Measurements from ENCODE around the gene FAM117A. TPM values are rescaled to one million over a fixed set of nuclear protein-coding genes. Genes with fewer than 3 reads are reported as not detected.
A peak's percentile ranks its signal among the peaks of the same experiment; 100 is the strongest.
"Not testable (repeated sequence)": the region's sequence is repeated elsewhere in the genome, so short reads cannot be mapped to it uniquely, and the experiment has no call there.

FAM117A gene
- total RNA-seq, 1 donor from 2014 or later, result 21.0 TPM

DNA sequence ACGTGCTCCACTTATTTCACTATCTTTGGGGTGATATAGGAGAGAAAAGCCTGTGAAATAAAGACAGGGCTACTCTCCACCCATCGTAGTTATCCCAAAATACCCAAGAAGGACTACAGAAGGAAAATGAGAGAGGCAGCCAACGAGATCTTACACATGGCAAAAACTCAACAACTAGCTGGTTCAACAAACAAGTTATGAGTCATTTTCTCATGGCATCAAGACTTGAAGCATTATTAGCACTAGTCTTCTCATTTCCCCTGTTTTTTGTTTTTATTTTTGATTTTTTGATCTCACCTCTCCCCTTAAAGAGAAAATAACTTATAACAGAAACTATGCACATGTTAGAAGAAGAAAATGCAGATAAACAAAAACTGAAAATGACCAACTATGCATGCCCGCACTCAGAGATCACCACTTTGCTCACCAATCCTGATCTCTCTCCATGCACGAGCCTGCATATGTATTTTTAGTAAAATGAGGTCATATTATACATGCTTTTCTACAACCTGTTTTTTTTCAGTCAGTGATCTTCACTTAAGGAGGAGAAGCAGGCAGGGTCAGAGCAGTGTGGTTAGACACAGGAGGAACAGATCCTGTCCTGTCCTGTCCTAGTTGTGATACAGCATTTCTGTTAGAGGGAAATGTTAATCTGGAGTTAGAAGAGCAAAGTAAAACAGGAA is 22.8 kb downstream of the FAM117A start:
- DNase-seq (ENCODE audit: low read depth), result peak; percentile 34

DNA sequence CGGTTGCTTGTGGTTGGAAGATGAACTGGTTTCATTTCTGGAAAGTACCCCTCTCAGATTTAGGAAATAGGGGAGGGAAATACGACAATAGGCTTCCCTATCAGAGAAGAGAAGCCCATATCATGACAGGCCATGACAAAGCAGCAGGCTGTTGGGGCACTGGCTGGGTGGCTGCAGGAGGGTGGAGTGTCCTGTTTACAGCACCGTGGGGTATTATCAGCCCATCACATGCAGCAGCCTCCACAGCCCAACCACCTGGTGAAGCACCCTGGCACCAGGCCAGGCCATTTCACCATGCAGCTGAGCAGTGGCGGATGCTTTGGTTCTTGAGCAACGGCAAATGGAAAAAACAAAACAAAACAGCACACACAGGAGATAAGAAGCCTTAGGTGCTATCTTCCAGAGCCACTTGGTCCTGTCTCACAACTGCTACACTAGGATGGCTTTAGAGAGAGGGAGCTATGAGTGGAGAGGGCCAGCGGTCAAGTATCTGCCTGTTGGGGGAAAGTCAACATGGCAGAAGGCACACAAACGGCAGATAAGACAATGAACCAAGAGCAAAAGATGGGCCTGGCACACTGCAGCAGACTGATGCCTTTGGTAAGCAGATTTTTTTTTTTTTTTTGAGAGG is 24.2 kb downstream of the FAM117A start:
- DNase-seq (ENCODE audit: low read depth), result peak; percentile 55

DNA sequence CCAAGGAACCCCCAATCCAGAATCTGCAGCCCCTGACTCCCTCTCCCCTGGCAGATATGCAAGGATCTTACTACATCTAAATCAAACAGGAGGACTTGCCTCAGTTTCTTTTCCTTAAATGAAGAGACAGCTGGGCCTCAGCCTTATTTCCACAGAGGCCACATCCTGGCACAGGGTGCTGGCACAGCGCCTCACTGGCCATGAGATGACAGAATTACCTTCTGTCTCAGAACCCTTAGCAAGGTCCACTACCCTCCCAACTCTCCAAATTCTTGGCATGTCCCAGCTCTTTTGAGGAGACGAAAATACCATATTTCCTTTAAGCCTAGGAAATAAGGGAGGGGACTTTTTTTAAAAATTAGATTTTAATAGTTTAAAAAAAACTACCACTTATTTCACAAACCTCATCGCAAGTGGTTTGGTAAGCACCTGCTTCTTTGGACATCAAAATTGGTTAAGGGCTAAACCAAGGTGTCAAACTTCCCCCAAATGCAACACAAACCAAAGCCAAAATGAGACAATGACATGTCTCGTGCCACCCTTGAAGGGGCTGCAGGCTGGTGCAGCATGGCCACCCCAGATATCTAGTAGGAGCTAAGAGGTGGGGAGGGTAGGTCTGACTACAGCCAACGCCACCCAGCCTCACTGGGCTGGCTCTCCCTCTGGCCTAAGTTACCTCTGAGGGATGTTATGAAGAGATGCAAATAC is 25.3 kb downstream of the FAM117A start:
- peak; percentile 59 for DNase-seq (ENCODE audit: low read depth)

DNA sequence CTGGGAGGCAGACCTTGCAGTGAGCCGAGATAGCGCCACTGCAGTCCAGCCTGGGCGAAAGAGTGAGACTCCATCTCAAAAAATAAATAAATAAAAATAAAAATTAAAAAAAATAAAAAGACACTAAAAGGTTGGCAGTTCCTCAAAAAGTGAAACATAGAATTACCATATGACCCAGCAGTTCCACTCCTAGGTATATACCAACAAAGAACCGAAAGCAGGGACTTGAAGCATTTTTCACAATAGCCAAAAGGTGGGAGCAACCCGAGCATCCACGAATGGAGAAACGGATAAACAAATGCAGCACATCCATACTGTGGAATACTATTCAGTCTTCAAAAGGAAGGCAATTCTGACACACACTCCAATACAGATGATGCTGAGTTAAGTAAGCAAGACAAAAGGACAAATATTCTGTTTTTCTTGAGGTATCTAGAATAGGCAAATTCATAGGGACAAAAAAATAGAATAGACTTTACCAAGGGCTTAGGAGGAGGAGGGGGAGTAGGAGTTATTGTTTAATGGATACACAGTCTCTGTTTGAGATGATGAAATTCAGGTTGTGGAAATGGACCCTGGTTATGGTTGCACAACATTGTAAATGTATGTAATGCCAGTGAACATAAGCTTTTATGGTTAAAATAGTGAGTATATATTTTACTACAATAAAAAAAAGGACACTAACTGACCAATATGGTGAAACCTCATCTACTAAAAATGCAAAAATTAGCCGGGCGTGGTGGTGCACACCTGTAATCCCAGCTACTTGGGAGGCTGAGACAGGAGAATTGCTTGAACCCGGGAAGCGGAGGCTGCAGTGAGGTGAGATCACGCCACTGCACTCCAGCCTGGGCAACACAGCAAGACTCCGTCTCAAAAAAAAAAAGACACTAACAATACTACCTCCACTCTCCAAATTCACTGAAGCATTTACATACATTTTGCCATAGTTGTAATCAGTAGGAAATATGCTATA is 29.1 kb downstream of the FAM117A start:
- no peak for DNase-seq (ENCODE audit: low read depth)

DNA sequence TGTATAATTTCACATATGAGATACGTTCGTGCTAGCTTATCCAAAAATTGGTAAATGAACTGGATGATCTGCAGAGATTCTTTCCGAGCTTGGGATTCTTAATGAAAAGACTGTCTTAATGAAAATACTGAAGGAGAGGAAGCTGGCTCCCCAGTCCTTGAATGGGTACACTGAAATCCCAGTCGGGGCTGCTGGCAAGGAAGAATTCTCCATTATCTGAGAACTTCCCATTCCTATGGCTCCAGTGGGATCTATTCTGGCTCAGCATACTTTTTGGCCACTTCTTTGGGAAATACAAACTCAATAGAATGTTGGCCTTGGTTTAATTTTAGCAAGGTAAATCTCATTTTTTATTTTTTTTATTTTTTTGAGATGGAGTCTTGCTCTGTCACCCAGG is 32.5 kb downstream of the FAM117A start:
- DNase-seq (ENCODE audit: low read depth), result no peak

DNA sequence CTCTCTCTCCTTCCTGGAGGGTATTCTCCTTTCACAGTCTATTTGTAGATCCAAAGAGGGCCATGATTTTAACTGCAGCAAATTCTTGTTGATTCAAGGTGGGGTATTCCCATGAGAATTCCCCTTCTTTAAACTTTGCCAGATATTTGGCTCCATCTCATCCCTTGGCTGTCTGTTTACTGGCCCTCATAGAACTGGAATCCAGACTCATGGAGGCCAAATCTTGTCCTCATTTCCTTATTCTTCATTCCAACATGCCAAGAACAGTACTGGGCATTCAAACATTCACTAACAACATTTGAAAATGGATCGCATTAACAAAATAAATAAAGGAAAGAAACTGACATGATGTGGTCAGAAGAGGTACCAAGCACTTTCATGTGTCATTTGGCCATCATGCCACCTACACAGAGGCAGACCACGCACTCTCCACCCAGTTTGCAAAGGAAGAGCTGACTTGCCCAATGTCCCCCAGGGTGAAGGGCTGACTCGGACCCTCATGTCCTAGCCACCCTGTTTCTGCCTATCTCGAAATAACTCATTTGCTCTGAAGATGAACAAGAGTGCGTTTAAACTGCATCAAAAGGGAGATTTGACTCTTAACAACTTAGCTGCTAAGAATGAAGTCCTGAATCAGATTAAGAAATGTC is 33.0 kb downstream of the FAM117A start:
- no peak for DNase-seq (ENCODE audit: low read depth)

DNA sequence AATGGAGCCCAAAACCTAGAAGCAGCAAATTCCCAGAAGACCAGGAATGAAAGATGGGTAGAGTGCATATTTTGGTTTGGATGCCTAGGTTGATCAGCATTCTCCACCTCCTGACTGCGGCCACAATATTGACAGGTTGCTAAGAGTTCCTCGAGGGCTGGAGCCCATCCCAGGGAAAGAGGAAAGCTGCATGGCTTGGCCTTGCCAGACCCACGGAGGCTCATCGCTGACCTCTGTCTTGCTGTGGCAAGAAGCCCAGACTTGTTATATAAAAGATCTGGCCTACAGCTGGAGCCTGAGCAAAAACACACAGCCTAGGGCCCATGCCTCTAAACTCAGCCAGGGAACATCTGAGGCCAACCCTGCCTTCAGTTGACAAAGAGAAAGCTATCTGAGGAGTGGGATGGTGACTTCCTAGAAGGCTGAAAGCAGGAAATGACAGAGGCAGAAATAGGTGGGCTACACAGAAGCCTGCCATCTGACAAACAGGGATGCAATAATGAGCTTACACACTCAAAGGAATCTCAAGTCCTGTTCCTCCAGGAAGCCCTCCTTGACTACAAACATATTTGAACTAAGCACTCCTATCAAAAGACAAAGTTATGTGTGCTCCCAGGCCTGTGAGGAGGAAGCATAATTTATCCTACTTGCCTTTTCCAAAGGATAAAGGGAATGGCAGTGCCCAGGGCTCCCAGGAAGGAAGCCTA is 33.7 kb downstream of the FAM117A start:
- DNase-seq (ENCODE audit: low read depth), result peak; percentile 97

DNA sequence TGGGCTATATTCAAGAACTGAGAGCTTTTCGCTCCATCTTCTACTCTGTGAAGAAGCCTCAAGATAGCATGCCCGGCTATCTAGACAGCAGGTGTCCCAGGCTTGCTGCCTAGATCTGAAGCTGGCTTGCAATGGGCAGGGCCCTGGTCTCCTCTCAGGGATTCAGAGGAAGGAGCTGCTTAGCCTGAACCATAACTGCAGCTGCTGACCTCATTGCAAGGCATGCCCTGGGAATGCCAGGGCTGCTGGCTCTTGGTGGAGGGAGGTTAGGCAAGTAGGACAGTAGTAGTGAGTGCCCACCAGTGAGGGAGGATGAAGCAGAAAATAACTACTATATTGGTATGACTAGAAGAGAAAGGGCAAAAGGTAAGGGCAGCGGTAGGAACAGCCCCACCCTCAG is 34.9 kb downstream of the FAM117A start:
- DNase-seq (ENCODE audit: low read depth), result peak; percentile 93

DNA sequence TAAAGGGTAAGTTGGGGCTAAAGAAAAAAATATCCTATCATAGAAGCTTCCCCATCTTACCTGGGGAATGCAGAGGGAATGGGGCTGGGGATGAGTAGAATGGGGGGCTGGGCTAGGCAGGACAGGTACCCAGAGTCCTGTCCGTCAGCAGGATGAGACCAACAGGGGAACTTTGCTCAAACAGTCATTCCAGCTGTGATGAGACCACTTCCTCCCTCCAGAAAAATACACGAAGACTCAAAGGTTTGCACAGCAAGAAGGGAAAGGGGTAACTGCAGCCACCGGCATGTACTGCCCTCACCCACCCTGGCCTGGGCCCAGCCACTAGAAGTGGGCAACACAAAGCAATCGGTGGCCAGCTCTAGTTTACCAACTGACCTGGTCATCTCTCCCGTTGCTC is 35.5 kb downstream of the FAM117A start:
- no peak for DNase-seq (ENCODE audit: low read depth)

DNA sequence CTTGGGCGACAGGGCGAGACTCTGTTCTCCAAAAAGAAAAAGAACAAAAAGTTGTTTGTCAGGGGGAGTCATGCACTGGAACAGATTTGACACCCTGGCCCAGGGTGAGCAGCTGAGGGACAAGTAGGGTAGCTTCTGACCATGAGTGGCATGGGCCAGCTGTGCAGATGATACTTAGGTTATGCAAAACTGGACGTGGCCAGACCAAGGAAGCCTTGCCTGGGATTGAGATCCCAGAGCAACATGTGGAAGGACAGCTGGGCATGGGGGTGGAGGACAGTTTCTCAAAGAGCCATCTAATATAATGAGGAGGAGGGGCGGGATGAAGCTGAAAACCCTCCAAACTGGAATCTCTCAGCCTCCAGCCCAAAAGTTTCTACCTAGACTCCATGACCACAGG is 36.6 kb downstream of the FAM117A start:
- peak; percentile 95 for DNase-seq (ENCODE audit: low read depth)

DNA sequence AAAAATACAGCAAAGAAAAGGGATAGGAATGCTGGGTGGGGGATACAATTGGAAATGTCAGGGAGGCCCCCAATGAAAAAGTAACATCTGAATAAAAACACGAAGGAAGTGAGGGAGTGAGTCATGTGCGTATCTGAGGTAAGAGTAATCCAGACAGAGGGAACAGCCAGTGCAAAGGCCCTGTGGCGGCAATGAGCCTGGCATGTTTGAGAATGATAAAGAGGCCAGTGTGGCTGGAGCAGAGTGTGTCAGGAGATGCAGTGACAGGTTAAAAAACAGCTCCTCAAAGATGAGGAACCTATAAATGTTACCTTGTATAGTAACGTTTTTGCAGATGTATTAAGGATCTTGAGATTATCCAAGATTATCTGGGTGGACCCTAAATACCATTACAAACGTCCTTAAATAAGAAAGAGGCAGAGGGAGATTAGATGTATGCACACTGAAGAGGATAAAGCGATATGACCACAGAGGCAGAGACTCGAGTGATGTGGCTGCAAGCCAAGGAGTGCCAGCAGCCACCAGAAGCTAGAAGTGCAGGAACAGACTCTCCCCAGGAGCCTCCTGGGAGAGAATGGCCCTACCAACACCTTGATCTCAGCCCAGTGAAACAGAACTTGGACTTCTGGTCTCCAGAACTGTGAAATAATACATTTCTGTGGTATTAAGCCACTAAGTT is 38.3 kb downstream of the FAM117A start:
- no peak for DNase-seq (ENCODE audit: low read depth)

DNA sequence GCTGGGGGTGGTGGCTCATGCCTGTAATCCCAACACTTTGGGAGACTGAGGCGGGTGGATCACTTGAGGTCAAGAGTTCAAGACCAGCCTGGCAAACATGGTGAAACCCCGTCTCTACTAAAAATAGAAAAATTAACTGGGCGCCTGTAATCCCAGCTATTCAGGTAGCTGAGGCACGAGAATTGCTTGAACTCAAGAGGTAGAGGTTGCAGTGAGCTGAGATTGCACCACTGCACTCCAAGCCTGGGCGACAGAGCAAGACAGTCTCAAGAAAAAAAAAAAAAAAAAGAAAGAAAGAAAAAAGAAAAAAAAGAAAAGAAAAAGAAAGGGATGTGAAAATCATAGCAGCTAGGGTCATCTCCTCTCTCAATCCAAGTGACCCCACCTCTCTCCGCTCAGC is 39.4 kb downstream of the FAM117A start:
- DNase-seq (ENCODE audit: low read depth), result not testable (repeated sequence)

DNA sequence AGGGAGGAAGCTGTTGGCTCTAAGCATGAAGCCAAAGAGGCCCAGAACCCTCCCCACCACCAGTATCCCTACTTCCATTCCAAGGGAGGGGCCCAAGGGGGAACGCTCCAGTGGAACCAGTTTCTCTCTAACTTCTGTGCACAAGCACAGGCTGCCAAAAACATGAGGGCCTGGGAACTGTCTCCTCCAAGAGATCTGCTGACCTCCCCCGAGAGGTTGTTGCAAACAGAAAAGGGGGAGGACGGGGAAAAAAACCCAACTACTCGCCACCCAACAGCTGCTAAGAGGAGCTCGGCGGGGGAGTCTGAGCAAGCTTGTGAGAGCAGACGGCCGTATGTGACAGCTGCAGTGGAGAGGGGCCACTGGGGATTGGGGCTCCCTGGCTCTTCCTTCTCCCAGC is 40.5 kb downstream of the FAM117A start:
- DNase-seq (ENCODE audit: low read depth), result peak; percentile 98

DNA sequence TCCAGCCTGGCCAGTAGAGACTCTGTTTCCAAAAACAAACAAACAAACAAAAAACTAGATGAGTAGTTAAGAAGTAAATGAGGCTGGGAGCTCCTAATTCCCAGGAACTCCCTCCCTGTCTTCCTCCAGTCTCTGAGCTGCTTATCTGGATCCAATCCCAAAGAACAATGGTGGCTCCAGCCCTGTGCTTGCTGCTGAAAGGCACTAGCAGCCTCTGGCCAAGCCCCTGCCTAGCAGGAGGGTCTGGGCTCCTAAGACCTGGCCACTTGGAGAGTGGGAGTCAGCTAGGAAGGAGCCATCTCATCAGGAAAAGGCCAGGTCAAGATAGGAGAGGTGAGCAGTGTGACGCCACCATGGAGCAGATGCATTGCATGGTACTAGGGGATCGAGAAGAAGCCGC is 41.9 kb downstream of the FAM117A start:
- DNase-seq (ENCODE audit: low read depth), result no peak

DNA sequence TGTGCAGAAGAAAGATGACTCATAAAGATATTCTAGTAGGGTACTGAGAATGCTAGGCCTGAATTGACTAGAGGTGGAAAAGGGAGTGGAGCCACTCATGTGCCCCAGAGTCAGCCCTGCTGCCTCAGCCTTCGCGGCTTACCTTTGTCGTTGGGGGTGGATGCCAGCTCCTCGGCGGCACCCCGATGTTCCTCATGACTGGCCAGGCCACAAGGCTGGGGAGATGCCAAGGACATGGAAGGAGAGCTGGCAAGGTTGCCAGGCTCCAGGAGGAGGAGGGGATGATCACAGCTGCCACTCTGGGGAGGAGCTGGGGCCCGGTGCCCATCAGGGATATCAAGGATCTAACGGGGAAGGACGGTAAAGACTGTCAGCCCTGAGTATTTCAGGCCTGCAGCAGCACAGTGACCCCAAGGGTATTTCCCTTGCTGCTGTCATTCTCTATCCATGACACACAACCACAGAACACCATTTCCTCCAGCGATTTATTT is 46.5 kb downstream of the FAM117A start:
- DNase-seq (ENCODE audit: low read depth), result peak; percentile 97

DNA sequence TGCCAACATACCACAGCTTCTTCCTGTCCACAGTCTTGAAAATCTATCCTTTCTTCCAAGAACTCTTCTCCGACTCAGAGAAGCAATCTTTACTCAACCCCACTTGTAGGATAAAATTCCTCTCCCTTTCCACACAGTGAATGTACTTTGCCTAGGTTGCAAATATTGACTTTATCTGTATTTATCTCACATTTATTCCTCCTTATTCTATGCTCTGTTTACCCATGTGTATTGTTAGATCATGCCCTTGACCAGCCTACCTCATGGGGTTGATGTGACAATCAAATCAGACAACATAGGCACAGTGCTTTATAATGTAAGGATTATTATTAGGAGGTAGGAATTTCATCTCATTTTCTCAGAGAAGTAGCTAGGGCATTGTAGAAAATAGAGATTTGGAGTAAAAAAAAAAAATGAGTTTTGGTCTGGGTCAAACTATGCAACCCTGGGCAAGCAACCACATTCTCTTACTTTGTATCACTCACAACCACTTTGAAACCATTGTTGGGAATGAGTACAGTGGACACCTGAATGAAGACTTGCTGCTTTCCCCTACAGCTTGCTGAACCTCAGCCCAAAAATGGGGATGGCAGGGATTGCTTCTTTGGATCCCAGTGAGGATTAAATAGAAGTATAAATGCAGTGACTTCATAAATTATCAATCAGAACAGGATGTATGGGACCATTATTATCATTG is 47.1 kb downstream of the FAM117A start:
- DNase-seq (ENCODE audit: low read depth), result no peak

DNA sequence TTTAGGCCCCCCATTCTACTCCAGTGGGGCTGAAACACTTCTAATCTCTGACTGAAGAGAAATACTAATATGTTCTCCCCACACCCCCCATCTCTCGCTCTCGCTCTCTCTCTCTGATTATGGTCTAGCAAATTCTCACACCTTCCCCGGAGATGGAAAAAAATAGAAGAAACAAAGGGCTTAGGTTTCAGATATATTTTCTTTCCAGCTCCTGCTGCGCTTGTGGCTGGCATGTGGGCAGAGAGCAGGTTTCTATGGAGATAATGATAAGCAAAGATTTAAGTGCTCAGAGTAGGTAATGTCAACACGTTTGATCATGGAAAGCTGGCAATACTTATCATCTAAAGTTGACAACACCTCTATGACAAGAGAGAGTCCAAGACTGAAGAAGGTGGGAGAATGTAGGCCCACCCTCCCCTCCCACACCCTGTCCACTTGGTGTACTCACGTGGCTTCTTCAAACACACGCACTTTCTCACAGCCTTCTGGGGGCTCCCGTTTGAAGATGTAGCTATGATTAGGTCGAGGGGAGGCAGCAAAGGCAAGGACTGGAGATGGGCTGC is 48.1 kb downstream of the FAM117A start:
- no peak for DNase-seq (ENCODE audit: low read depth)

DNA sequence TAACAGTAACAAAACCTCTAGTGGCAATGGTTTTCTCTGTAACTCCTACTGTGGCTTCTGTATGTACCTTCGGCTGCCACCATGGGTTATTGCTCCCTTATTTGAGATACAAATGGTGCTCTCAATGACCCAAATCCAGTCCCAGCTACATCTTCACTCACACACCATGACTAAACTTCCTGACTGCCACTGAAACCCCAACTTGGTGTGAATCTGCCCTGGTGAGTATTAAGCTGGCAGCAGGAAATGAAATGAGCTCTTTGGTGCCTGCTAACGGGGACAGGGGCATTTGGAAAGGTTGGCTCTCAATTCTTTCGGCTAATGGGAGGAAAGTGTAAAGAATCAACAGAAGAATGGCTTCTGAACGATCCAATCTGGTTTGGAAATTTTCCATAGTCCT is 48.7 kb downstream of the FAM117A start:
- DNase-seq (ENCODE audit: low read depth), result no peak
